GM19023 (cell line): ENCODE measurements around the gene NPR2.
A peak's percentile ranks its signal among the peaks of the same experiment; 100 is the strongest.

Source experiments
- ATAC-seq: cut with Tn5 transposase; IDR thresholded peaks from one replicate; pipeline ENCODE4 v1.9.1; 2021; ENCODE audit warnings: mild to moderate bottlenecking, moderate library complexity; ENCODE audit not compliant: unreplicated experiment

NPR2 gene

DNA sequence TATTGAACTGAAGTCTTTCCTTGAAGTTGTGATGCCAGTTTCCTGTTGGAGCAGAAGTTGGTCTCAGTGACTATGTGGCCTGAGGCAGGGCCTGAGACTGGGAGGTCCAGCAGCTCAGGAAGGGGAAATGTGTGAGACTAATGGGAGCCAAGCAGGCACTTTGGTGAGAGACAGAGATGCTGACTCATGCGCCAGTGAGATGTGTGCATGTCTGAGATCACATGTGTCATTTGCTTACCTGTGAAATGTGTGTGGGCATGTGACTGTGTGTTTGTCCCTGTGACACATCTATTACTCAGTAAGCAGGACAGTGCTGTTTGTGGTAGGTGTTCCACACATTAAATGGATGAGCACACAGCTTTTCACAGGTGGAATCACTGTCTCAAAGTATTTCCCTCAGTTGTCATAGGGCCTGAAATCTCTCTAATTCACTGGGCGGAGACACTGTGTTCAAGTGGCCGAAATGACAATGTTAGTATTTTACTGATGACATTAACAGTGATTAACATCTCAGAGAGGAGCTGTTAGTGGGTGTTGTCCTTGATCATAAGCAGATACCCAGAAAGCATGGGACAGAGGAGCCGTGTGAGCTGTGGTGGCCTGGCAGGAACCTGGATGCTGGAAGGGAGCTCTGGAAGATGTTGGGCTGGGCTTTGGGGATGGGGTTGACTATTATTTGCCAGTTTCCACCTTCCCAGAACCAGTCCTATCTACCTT lies 7.4 kb downstream of the NPR2 start:
- ATAC-seq: peak; percentile 56

DNA sequence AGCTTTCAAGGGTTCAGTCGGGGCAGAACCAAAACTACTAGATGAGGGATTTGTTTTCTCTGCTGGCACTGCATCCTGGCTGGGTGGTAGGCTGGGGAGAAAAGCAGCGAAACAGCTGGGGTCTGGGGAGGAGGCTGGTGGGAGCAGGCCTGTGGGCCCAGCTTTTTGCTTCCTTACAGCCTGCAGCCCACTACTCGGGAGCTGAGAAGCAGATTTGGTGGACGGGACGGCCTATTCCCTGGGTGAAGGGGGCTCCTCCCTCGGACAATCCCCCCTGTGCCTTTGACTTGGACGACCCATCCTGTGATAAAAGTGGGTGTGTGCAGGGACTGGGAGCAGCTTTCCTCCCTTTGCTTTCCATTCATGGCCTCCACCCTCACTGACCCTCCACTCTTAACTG lies 9.1 kb downstream of the NPR2 start:
- no peak for ATAC-seq

DNA sequence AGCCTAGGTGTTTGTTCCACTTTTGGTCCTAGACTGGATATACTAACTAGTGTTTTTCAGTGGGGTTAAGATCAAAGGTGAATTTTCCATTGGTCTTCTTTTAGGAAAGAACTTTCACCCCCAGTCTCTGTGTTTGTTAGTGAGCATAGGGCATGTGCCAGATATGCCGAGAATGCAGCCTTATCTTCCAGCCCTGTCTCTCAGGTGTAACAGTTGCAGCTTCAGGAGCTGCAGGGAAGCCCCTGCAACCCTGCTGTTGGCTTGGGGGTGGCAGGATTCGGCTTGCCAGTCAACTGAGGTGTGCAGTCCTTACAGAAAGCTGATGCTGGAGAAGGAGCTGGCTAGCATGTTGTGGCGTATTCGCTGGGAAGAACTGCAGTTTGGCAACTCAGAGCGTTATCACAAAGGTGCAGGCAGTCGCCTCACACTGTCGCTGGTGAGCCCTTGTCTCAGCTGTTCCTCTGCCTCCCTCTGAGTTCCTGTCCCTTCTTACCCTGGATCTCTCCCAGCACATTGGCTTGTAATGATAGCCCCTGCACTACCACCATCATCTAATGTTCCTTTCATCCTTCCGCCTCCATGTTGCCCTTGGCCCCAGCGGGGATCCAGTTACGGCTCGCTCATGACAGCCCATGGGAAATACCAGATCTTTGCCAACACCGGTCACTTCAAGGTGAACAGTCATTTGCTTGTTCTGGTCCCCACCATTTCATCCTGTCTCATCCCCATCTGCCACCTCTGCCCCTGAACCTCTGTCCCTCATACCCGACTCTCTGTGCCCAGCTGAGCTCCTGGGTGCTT lies 10.1 kb downstream of the NPR2 start:
- ATAC-seq: no peak

DNA sequence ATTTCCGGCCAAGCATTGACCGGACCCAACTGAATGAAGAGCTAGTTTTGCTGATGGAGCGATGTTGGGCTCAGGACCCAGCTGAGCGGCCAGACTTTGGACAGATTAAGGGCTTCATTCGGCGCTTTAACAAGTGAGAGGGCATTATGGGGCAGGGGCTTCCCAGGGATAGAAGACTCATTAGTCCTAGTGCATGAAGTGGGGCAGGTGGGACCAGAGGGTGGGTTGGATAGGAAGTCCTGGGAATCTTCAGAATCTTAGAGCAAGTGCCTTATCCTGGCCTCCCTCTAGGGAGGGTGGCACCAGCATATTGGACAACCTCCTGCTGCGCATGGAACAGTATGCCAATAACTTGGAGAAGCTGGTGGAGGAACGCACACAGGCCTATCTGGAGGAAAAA lies 14.7 kb downstream of the NPR2 start:
- ATAC-seq: no peak

DNA sequence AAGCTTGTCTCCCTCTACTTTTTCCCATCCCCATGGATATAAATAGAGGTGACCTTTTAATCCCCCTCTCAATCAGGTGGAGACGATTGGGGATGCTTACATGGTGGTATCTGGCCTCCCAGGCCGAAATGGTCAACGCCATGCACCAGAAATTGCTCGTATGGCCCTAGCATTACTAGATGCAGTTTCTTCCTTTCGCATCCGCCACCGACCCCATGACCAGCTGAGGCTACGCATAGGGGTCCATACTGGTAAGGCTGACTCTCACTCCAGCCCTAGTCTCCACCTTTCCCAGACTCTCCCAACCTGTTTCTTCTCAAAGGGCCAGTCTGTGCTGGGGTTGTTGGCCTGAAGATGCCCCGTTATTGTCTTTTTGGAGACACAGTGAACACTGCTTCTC lies 17.0 kb downstream of the NPR2 start:
- no peak for ATAC-seq

DNA sequence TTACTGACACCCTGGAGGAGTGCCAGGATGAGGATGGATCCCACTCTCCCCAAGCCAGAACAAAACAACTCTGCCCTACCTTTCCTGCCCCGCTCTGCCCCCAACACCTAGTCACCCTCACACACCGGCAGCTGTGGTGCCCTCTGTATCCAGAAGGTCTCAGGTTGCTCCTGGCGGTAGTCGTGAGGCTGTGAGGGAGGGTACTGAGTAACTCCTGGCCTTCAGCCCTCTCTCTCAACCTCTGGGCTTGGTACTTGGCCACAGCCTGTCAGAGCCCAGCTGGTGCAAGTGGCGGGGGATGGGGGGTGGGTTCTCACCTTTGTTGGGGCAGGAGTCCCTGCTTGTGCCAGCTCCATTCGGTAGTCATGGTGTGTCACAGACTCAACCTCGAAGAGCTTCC lies 18.7 kb downstream of the NPR2 start:
- no peak for ATAC-seq

DNA sequence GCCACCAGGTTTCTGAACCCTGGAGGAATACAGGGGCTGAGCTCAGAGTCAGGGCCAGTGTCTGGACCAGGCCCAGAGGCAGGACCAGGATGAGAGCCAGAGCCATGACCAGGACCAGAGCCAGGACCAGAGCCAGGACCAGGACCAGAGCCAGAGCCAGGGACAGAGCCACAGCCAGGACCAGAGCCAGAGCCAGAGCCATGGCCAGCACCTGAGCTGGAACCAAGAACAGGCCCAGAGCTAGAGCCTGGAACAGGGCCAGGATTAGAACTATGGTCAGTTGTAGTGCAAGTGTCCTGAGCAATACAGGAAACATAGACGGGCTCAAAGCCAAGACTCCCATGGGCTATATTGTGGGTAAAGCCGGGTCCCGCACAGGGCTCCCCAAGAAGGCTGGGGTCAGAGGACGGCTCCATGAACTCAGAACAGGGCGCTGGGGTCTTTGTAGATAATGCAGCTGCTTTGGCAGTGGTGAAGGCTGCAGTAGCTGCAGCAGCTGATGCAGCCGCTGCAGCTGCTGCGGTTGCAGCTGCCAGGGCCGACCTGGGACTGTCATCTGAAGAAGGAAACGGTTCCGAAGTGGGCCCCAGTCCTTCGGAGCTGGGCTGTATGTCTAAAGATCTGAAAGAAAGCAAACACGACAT lies 20.1 kb downstream of the NPR2 start:
- no peak for ATAC-seq

DNA sequence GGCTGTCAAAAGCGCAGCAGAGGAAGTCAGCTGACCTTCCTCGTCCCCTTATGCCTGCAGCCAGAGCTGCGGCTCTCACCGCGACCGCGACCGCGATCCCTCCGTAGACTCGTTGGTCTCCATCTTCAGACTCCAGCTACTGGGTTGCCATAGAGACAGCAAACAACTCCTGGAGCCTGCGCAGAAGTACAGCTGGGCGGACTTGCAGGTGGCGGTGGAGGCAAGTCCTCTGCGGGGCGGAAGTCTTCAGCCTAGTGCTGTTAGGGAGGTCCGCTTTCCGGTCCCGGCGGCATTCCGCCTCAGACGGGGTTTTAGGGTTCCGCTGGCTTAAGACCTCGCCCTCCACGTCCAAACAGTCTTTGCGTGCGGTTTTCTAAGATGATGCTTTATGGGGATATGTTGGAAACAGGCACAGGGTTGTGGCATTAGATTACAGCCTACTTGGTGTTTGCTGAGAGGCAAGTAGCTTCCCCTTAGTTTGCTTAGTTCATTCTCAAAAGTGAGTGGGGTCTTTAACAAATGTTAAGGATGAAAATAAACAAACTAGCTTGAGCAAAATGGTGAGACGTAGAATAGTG lies 20.7 kb downstream of the NPR2 start, which contains the start of gene SPAG8:
SPAG8 (minus strand) TSS at position 238 of the 578 bp plus-strand sequence; CDS start at position 123, 115 bp downstream.
- ATAC-seq: peak; percentile 60

DNA sequence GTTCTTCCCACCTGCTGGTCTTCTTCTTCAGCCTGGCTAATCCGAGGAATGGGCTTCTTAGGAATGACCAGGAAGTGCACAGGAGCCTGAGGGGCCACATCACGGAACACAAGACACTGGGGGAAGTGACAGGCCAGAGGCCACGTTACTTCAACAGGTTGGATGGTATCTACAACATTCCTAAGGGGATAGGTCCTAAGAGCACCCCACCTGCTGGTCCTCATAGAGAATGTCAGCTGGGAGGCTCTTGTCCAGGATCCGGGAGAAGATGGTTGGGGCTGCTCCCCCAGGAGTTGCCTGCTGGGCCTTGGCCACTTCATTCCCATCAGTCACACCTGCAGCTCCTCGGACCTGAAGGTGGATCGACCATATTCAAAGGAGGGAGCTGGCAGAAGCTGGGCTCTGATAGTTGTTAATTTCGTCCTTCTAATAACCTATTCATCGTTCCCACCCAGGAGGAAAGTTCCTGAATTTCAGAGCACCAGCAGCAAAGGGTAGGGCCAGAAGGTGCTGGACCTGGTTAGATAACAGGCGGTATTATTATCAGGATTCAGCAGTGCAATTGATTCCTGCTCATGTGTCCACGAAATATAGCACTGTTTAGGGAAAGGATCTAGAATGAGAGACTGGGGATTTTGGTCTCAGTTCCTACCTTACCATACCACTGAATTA lies 22.2 kb downstream of the NPR2 start:
- ATAC-seq: no peak

DNA sequence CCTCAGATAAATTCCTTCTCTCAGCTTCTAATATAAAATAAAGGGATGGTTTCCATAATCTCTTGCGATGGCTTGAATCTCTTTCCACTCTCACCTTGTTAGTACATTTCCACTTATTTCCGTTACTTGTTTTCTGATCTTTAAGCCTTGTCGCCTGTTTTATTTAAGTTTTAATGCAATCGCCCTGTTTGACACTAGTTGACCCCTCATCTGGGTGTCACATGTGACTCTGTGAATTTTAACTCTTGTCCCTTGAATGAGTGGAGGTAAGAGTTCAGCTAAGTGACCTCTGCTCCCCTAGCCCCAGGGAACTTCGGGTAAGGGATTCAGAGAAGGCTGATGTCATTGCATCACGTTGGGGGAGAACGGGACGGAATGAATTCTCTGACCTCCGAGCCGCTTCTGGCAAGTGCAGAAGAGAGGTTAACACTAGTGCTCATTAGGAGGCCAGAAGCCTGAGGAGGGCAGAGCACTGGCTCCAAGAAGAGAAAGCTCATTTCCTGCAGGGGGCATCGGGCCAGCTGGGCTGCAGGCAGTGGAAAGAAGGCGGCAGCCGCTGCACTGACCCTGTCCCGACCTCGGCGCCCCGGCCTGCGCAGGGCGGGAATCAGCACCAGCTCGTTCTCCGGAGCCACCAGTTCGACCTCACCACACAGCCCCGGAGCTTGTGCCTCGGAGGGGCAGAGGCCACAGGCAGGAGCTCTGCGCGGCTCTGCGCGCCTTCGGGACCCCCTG lies 22.9 kb downstream of the NPR2 start:
- peak; percentile 20 for ATAC-seq

DNA sequence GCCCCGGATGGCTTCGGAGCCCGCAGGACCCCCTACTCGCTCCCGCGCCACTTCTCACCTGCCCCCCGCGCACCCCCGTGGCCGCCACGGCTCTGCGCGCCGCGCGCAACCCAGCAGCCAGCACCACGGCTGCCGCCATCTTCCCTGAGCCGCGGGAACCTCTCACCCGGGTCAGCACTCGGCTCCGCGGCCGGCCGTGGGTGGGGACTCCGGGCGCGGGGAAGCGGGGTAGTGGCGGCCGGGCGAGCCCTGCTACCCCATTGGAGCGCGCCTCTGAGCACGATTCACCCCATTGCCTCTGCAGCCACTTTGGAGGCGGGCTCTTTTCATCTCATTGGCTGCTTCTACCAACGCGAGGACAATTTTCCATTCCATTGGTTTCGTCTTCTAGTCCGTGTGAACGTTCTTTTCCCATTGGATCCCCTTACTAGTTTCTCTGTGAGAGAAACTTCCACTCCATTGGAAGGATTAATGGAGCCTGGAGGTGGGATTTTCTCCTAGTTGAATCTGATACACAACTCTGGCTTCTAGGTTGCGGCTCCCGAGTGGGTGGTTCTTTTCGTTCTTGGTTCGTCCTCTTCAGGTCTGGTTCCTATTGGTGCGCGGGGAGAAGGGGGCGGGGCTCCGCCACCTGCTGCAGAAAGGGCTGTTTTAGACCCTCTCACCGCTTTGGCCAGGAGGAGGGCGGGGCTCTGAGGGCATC lies 23.6 kb downstream of the NPR2 start, which contains the start of gene HINT2:
HINT2 (minus strand) TSS at position 202 of the 703 bp plus-strand sequence; CDS start at position 139, 63 bp downstream.
- ATAC-seq: peak; percentile 79

DNA sequence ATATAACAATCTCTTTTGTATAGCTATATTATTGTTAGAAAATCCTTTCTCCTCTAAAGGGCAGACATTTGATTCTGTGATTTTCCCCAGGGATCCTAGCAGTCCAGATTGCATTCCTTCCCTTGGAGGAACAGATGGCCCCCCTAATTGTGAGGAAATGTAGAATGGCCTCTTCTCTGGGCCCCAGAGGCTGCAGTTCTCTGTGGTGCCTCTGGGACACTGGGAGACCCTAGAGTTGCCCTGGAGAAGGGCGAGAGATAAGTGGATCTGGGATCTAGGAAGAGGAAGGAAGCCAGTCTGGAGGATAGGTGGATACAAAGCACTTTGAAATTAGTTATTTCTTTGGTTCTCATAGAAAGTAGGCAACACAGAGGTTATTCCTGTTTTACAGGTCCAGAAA lies 25.3 kb downstream of the NPR2 start:
- ATAC-seq: no peak

DNA sequence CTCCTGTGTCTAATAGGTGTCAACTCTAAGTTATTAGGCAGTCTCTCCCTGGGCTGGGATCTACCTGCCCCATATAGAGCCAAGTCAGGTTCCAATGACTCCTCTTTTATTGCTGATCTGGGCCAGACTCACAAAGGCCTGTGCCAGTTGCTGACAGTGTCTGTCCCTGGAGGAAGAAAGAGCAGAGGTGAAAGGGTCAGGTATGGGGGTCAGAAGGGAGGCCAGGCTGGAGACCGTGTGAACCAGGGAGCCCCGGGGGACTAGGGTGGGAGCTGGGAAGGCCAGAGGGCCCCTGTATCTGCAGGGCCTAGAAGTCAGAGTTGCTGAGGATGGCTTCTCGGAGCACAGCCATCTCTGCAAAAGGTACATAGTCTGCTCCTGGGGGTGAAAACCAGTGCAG lies 26.9 kb downstream of the NPR2 start:
- ATAC-seq: no peak

DNA sequence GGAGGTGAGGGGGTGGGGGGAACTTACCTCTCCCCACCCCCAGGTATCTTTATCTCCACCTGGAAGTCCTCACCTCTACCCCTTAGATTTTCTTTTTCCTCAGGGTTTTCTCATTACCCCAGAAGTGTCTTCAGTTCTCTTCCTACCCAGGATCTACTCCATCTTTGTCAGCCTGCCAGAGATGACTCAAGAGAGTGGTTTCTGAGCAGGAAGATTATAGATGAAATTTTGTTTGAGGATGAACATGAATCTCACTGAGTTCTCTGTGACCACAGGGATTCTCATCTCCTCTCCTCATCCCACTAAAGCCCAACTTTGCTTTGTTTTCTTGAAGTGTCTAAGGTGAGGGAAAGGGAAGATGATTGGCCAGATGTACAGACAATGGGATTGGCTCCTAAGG lies 28.7 kb downstream of the NPR2 start:
- ATAC-seq: no peak

DNA sequence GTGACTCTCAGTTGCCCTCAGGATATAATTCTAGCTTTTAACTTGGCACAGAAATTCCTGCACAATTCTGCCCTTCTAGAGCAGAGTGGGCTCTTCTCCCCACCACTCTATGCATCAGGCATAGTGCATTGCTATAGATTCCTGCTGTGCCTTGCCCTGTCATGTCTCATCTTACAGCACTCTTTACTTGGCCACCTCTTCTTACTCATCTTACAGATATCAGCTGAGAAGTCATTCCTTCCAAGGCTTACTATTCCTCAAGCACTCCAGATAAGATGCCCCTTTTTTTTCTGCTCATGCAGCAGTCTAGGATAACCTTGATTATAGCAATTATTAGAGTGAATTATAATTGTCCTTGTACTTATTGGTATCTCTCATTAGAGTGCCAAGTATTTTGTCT lies 31.5 kb downstream of the NPR2 start:
- no peak for ATAC-seq

DNA sequence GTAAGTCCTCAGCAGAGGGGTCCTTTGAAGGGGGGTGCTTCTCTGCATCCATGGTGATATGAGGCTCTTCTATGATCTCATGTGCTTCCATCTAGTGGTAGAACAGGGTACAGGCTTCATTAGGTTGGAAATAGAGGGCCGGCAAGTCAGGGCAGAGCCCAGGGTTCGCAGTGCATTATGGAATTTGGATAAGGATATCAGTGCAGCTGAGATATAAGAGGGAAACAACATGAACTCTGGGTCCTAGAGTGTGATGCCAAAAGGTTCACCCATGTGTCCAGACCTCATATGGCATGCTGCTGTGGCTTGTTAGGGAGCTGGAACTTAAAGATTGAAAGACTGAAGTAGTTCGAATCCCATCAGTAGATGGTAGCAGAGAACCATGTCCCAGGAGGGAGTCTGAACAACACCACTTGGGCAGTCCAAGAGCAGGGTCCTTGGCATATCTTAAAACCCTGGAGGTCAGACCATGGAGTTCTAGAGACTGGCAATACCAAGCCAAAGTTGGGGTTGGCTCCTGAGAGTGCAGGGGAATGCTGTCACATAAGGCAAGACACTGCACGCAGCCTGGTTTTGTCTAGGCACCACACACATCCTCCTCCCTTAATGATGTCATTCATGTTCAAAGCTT lies 34.8 kb downstream of the NPR2 start:
- ATAC-seq: no peak

DNA sequence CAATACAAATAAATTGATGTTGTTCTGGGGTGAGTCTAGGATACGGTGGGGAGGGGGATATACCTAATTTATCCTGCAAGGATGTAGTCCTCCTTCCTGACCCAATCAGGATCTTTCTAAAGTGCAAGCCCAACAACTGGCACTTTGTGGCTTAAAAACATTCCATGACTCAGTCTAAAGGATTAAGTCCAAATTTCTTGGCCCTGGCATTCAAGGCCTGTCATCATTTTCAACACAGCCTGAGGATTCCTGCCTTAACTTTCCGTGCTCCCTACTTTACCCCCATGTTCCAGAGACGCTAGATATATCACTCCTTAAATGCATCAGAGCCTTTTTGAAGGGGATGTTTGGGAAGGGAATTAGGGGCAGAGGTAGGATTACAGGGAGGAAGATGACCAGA lies 36.1 kb downstream of the NPR2 start:
- no peak for ATAC-seq

DNA sequence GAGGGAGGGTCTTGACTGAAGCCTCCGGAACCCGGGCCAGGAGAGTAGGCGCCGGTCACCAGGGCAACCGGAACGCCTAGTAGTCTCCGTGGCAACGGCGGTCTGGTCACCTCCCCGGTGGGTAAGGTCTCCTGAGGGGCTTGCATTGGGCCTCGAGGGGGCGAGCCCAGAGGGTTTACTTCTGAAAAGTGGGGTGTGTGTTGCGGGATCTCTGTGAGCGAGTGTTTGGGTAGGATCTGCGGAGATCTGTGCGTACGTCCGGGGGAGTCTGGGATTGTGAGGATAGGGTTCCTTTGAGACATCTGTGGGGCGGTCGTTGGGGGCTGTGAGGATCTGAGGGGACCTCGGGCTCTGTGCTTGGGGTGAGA lies 37.3 kb downstream of the NPR2 start, which contains the start of gene FAM221B:
FAM221B (minus strand) TSS at position 17 of the 368 bp plus-strand sequence. CDS start 2,571 bp downstream, outside the sequence.
- ATAC-seq: no peak
